Right lobe of liver (tissue), 6 donors: ENCODE data around the gene ACAP3. TPM values are rescaled to one million over a fixed set of nuclear protein-coding genes. Genes with fewer than 3 reads are reported as not detected.

Source experiments
- ATAC-seq, 4 donors: fragments of 200-7000 bp; cut with Tn5 transposase; one replicate each; pipeline ENCODE4 v1.9.1; 2020; ENCODE audit warnings: mild to moderate bottlenecking in 4 of 4, moderate library complexity in 4 of 4
- DNase-seq, 3 donors: peaks; one replicate each; pipeline ENCODE4 v3.0.0-alpha.2; 2020
- H3K27ac ChIP-seq, 3 donors: fragments of 200-600 bp; one replicate each; pipeline ENCODE4 v1.8.0; 2022
- H3K27me3 ChIP-seq, 2 donors: fragments of 200-600 bp; one replicate each; pipeline ENCODE4 v1.8.0; 2022
- H3K36me3 ChIP-seq, 4 donors: fragments of 200-600 bp; sonication (generic) in 1 of 4; one replicate each; pipeline versions ENCODE4 v1.5.1 to v1.8.0; 2017 to 2022; ENCODE audit warnings: control low read depth in 1 of 4
- H3K4me1 ChIP-seq, 4 donors: fragments of 200-600 bp; sonication (generic) in 1 of 4; one replicate each; pipeline versions ENCODE4 v1.5.1 to v1.8.0; 2017 to 2022; ENCODE audit warnings: control low read depth in 1 of 4
- H3K4me3 ChIP-seq, 3 donors: fragments of 200-600 bp; one replicate each; pipeline ENCODE4 v1.8.0; 2022
- H3K9me3 ChIP-seq, 4 donors: fragments of 200-600 bp; sonication (generic) in 1 of 4; one replicate each; pipeline versions ENCODE4 v1.5.1 to v1.8.0; 2017 to 2022; ENCODE audit warnings: control low read depth in 1 of 4
- CTCF ChIP-seq, 4 donors: fragments of 200-600 bp in 3 of 4; fragments of 450-650 bp in 1 of 4; IDR thresholded peaks; one replicate each; pipeline versions ENCODE4 v1.5.1 to v1.8.0; 2016 to 2022; ENCODE audit warnings: antibody characterized with exemption in 4 of 4, mild to moderate bottlenecking in 2 of 4
- POLR2A ChIP-seq: fragments of 450-650 bp; IDR thresholded peaks from one replicate; pipeline ENCODE4 v1.6.1; 2017; ENCODE audit warnings: antibody characterized with exemption, mild to moderate bottlenecking
- WGBS: methylation state at CpG from one replicate; pipeline ENCODE4 v1.1.6; 2018; ENCODE audit warnings: low coverage, low lambda C conversion rate; ENCODE audit not compliant: insufficient coverage; ENCODE audit errors: missing lambda C conversion rate; 5-methylcytosine and 5-hydroxymethylcytosine counted together
- intact Hi-C, 2 donors: fragments of 100-400 bp; cut with DNase I; formaldehyde crosslinking; loops; one replicate each; pipeline versions ENCODE4 v1.11.2 to v1.14.1; 2022
- total RNA-seq, 6 experiments: library from RNA; depleted of rRNA in 2 of 6; stranded (reverse); fragments of >200 nt in 2 of 6; fragmentation: NEBNext Ultra II Directional in 3 of 6; extraction: Animal tissue kit (Norgen Biotek cat#: 25700) in 3 of 6; gene quantifications; one replicate each; pipeline versions ENCODE4 v1.1.0 to v1.2.4, GENCODE V29; 2016 to 2023
- donor health status: DM: no; HTN: yes; CAD: no.
- donor health status: DM: no; HTN: no; CAD: no.
- donor health status: DM: no; HTN: no; CAD: no.
- donor health status: DM: no; HTN: yes; CAD: no.
- donor health status: DM: no; HTN: yes; CAD: no.

The ACAP3 gene
- total RNA-seq, 6 experiments from 2014 or later = 20.1 to 28.0 (median 22.0) TPM

- ATAC-seq (peak in 1 of 4 donors; percentile 17), DNase-seq (peak in 2 of 3 donors; percentile 49 to 57)
- TF ChIP-seq POLR2A = no peak
- peak overlapping the region; percentile 82 to 97 (median 91) for H3K4me3 ChIP-seq
- no peaks in the 10 kb centered on the region for H3K9me3 ChIP-seq
- no peaks in the 10 kb centered on the region for H3K27me3 ChIP-seq
- peaks cover 0 to 2% (median 0%) of the 10 kb centered on the region in 4 donors for H3K36me3 ChIP-seq
- H3K4me1 ChIP-seq = peaks cover 0 to 22% (median 10%) of the 10 kb centered on the region in 4 donors
- H3K27ac ChIP-seq = peak overlapping the region; percentile 47 to 74 (median 60)
- intact Hi-C loops = no loop called here
- 7% methylated on average over 26 of the region's 43 CpGs for WGBS
Measured at GRCh38 chr1:1272341-1273208, 35.2 kb downstream of the ACAP3 start.

GRCh38 chr1:1270813-1271212, 36.9 kb downstream of the ACAP3 start:
- Histone ChIP-seq H3K27ac (no peak overlapping the region), H3K27me3 (no peaks in the 10 kb centered on the region), H3K4me1 (peaks cover 0 to 22% (median 10%) of the 10 kb centered on the region in 4 donors), H3K36me3 (peaks cover 0 to 8% (median 1%) of the 10 kb centered on the region in 4 donors), H3K9me3 (no peaks in the 10 kb centered on the region), H3K4me3 (no peak overlapping the region)
- ATAC-seq (no peak), DNase-seq (no peak)
- TF ChIP-seq POLR2A (no peak), CTCF (IDR thresholded peaks at IDR 0.05) (no peak)
- intact Hi-C loops = no loop called here
- WGBS = 87% methylated on average over 3 of the region's 7 CpGs

GRCh38 chr1:1268284-1268682, 39.4 kb downstream of the ACAP3 start:
- no peak for TF ChIP-seq POLR2A
- TF ChIP-seq CTCF (IDR thresholded peaks at IDR 0.05) = no peak

GRCh38 chr1:1267488-1268283, 40.0 kb downstream of the ACAP3 start:
- Histone ChIP-seq H3K4me1 (peaks cover 0 to 21% (median 10%) of the 10 kb centered on the region in 4 donors), H3K4me3 (no peak overlapping the region), H3K36me3 (peaks cover 0 to 32% (median 5%) of the 10 kb centered on the region in 4 donors), H3K27me3 (no peaks in the 10 kb centered on the region), H3K9me3 (no peaks in the 10 kb centered on the region), H3K27ac (no peak overlapping the region)
- ATAC-seq = no peak
- TF ChIP-seq CTCF (IDR thresholded peaks at IDR 0.05) = no peak
- no peak for TF ChIP-seq POLR2A
- intact Hi-C loops = loop anchor here in 1 of 2 donors (10.0 kb wide), 1 partner anchor 143 kb away; no protein-coding TSS in a partner anchor
- 85% methylated on average over 4 of the region's 39 CpGs for WGBS
- peak in 1 of 3 donors; percentile 45 for DNase-seq

More at GRCh38 chr1:1268284-1268682, 39.4 kb downstream of the ACAP3 start:
- H3K4me3 ChIP-seq = no peak overlapping the region
- no CpG with 5 or more reads among the region's 13 CpGs for WGBS
- peaks cover 0 to 22% (median 10%) of the 10 kb centered on the region in 4 donors for H3K4me1 ChIP-seq
- H3K27ac ChIP-seq = no peak overlapping the region
- DNase-seq (no peak), ATAC-seq (no peak)
- H3K9me3 ChIP-seq = no peaks in the 10 kb centered on the region
- no peaks in the 10 kb centered on the region for H3K27me3 ChIP-seq
- intact Hi-C loops = loop anchor here in 1 of 2 donors (10.0 kb wide), 1 partner anchor 143 kb away; no protein-coding TSS in a partner anchor
- H3K36me3 ChIP-seq = peaks cover 0 to 26% (median 4%) of the 10 kb centered on the region in 4 donors
